ENCODE measurements around the gene CCDC157. TPM values are rescaled to one million over a fixed set of nuclear protein-coding genes. Genes with fewer than 3 reads are reported as not detected.

The CCDC157 gene
- total and polyA plus RNA-seq, 2 donors (not counting 1 experiment from before 2014, with no cell fraction given): 3.6 to 6.4 TPM

GRCh38 chr22:30309951-30310741 is 46.7 kb upstream of the CCDC157 start:
- intact Hi-C loops (cut with micrococcal nuclease): no loop called here
- H3K9me3 ChIP-seq (ENCODE audit: control extremely low read depth in 1 of 3, control insufficient read depth in 2 of 3, insufficient read depth in 1 of 3, low read length in 2 of 3): no peaks in the 10 kb centered on the region
- ATAC-seq (ENCODE audit: low read depth) (peak; percentile 15), DNase-seq (peak; percentile 45)
- WGBS (ENCODE audit: insufficient coverage): 13% methylated on average over 4 of the region's 7 CpGs
- H3K4me1 Mint-ChIP-seq: peaks cover 97% of the 10 kb centered on the region
- H3K27me3 ChIP-seq (replicated peaks in 1 of 4; ENCODE audit: control extremely low read depth in 1 of 4, control insufficient read depth in 3 of 4, insufficient read depth in 4 of 4, low read length in 3 of 4): no peaks in the 10 kb centered on the region
- H3K4me1 ChIP-seq (ENCODE audit: control insufficient read depth in 2 of 2, insufficient read depth in 2 of 2, low read length in 2 of 2): peaks cover 96 to 99% of the 10 kb centered on the region in 2 donors
- H3K27me3 Mint-ChIP-seq: no peaks in the 10 kb centered on the region
- peak overlapping the region; percentile 18 for H3K9ac ChIP-seq (ENCODE audit: low read length)
- no peaks in the 10 kb centered on the region for H4K20me1 ChIP-seq (ENCODE audit: control insufficient read depth, insufficient read depth, low read length, poor library complexity, severe bottlenecking)
- H3K27ac Mint-ChIP-seq: peak overlapping the region; percentile 94
- H3K27ac ChIP-seq (ENCODE audit: low read length in 2 of 2): peak overlapping the region; percentile 69 to 86
- H3K4me3 Mint-ChIP-seq: peak overlapping the region; percentile 58
- CTCF ChIA-PET: interaction anchor here (0.8 to 19.2 kb wide), 7 partner anchors 9 to 77 kb away, joined by 3 to 229 read pairs (median 5); partner anchors contain the start of genes CASTOR1, RNF215 and TBC1D10A
- POLR2A ChIA-PET: interaction anchor here (1.2 to 2.9 kb wide), 4 partner anchors 17 to 47 kb away, joined by 4 to 22 read pairs (median 7); partner anchors contain the start of genes CASTOR1, CCDC157, SF3A1 and TBC1D10A
- peak overlapping the region; percentile 60 for H3K4me2 ChIP-seq (replicated peaks; ENCODE audit: low read depth, low read length, poor library complexity, severe bottlenecking)
- H2AFZ ChIP-seq (ENCODE audit: insufficient read depth, low read depth, low read length, poor library complexity, severe bottlenecking): peak overlapping the region; percentile 23
- no peaks in the 10 kb centered on the region for H3K9me3 Mint-ChIP-seq (ENCODE audit: insufficient read depth)
- H3K79me2 ChIP-seq (ENCODE audit: control insufficient read depth, insufficient read depth, low read length): peaks cover 71% of the 10 kb centered on the region
- TF ChIP-seq EZH2 (IDR thresholded peaks at IDR 0.05; ENCODE audit: borderline replicate concordance, insufficient read depth, low read depth, low read length, poor library complexity, severe bottlenecking) (no peak), CTCF (IDR thresholded peaks at IDR 0.05) (no peak)
- H3K4me3 ChIP-seq (ENCODE audit: control extremely low read depth in 1 of 5, extremely low read depth in 1 of 5, insufficient read depth in 1 of 5, low read depth in 2 of 5, low read length in 4 of 5): peak overlapping the region in 1 of 5 experiments; percentile 17
- peaks cover 0 to 1% of the 10 kb centered on the region in 2 experiments for H3K36me3 ChIP-seq (replicated peaks in 1 of 2; ENCODE audit: control extremely low read depth in 1 of 2, control insufficient read depth in 1 of 2, extremely low read depth in 1 of 2, insufficient read depth in 2 of 2, low read length in 1 of 2)

Measured in B cell (primary cell).